GM23338 (cell line): ENCODE data around the gene KDM4B. TPM values are rescaled to one million over a fixed set of nuclear protein-coding genes. Genes with fewer than 3 reads are reported as not detected.
A peak's percentile ranks its signal among the peaks of the same experiment; 100 is the strongest.

Experiments
- ATAC-seq: fragments of 200-7000 bp; cut with Tn5 transposase; 3 replicates; pipeline ENCODE4 v1.9.1; 2020
- DNase-seq: peaks from one replicate; pipeline ENCODE4 v3.0.0-alpha.2; 2015; ENCODE audit warnings: low spot score
- H2AFZ ChIP-seq: fragments of 200-600 bp; sonication (generic); 2 replicates; pipeline ENCODE4 v1.8.0; 2016; ENCODE audit warnings: antibody characterized with exemption, mild to moderate bottlenecking, moderate library complexity
- H3F3A ChIP-seq: fragments of 200-600 bp; sonication (generic); replicated peaks from 2 replicates; pipeline ENCODE4 v1.8.0; 2017; ENCODE audit warnings: antibody characterized with exemption, mixed run types, low read depth
- H3K27ac ChIP-seq: fragments of 200-600 bp; sonication (generic); 2 replicates; pipeline ENCODE4 v1.6.1; 2016; ENCODE audit warnings: low read depth
- H3K27me3 ChIP-seq: fragments of 200-600 bp; sonication (generic); 2 replicates; pipeline ENCODE4 v1.8.0; 2016; ENCODE audit warnings: mild to moderate bottlenecking, mixed run types, moderate library complexity; ENCODE audit not compliant: insufficient read depth
- H3K36me3 ChIP-seq: fragments of 200-600 bp; sonication (generic); 2 replicates; pipeline ENCODE4 v1.8.0; 2016; ENCODE audit warnings: mild to moderate bottlenecking; ENCODE audit not compliant: insufficient read depth
- H3K4me1 ChIP-seq: fragments of 200-600 bp; sonication (generic); 2 replicates; pipeline ENCODE4 v1.8.0; 2016; ENCODE audit warnings: mild to moderate bottlenecking, moderate library complexity; ENCODE audit not compliant: insufficient read depth
- H3K4me2 ChIP-seq: fragments of 200-600 bp; sonication (generic); 2 replicates; pipeline ENCODE4 v1.7.1; 2017; ENCODE audit warnings: mixed run types
- H3K4me3 ChIP-seq: fragments of 200-600 bp; sonication (generic); 2 replicates; pipeline ENCODE4 v1.6.1; 2016; ENCODE audit warnings: mixed run types
- H3K79me2 ChIP-seq: fragments of 200-600 bp; sonication (generic); replicated peaks from 2 replicates; pipeline ENCODE4 v1.8.0; 2017; ENCODE audit warnings: mild to moderate bottlenecking; ENCODE audit not compliant: insufficient read depth
- H3K9me2 ChIP-seq: fragments of 200-600 bp; sonication (generic); 2 replicates; pipeline ENCODE4 v1.8.0; 2017; ENCODE audit not compliant: insufficient read depth
- H4K20me1 ChIP-seq: fragments of 200-600 bp; sonication (generic); replicated peaks from 2 replicates; pipeline ENCODE4 v1.8.0; 2017; ENCODE audit warnings: mild to moderate bottlenecking; ENCODE audit not compliant: insufficient read depth
- H3K27ac Mint-ChIP-seq: 2 replicates; pipeline ENCODE4 v1.8.0; 2020; ENCODE audit warnings: inconsistent platforms, mild to moderate bottlenecking, moderate library complexity, mixed read lengths
- H3K27me3 Mint-ChIP-seq: 3 replicates; pipeline ENCODE4 v1.8.0; 2022; ENCODE audit warnings: low read depth, mild to moderate bottlenecking, moderate library complexity, mixed read lengths, inconsistent platforms; ENCODE audit not compliant: insufficient read depth, poor library complexity
- H3K36me3 Mint-ChIP-seq: 3 replicates; pipeline ENCODE4 v1.8.0; 2021; ENCODE audit warnings: low read depth, mild to moderate bottlenecking, inconsistent platforms, moderate library complexity, mixed read lengths
- H3K4me1 Mint-ChIP-seq: 3 replicates; pipeline ENCODE4 v1.8.0; 2020; ENCODE audit warnings: mild to moderate bottlenecking, inconsistent platforms, mixed read lengths
- H3K4me3 Mint-ChIP-seq: 3 replicates; pipeline ENCODE4 v1.8.0; 2021; ENCODE audit warnings: moderate library complexity, mild to moderate bottlenecking, inconsistent platforms, mixed read lengths
- H3K9me3 Mint-ChIP-seq: 3 replicates; pipeline ENCODE4 v1.8.0; 2020; ENCODE audit warnings: moderate library complexity, mild to moderate bottlenecking, inconsistent platforms, mixed read lengths
- CREB1 ChIP-seq: fragments of 250-450 bp; sonication (Bioruptor Pico); IDR thresholded peaks from 2 replicates; pipeline ENCODE4 v1.5.0; 2020; ENCODE audit warnings: low read depth, mild to moderate bottlenecking, moderate library complexity
- EZH2 ChIP-seq: fragments of 200-600 bp; sonication (generic); IDR thresholded peaks from one replicate; pipeline ENCODE4 v1.8.0; 2017; ENCODE audit warnings: antibody characterized with exemption, mild to moderate bottlenecking, low read depth; ENCODE audit not compliant: unreplicated experiment
- EZH2phosphoT487 ChIP-seq: fragments of 200-600 bp; sonication (generic); IDR thresholded peaks from one replicate; pipeline ENCODE4 v1.8.1; 2018; ENCODE audit warnings: antibody characterized with exemption; ENCODE audit not compliant: unreplicated experiment
- JUNB ChIP-seq: IDR thresholded peaks from one replicate; pipeline ENCODE4 v1.6.1; 2016; ENCODE audit warnings: antibody characterized with exemption; ENCODE audit not compliant: unreplicated experiment
- NANOG ChIP-seq: IDR thresholded peaks from 2 replicates; pipeline ENCODE4 v1.6.1; 2016; ENCODE audit warnings: antibody characterized with exemption, borderline replicate concordance
- POLR2AphosphoS5 ChIP-seq: IDR thresholded peaks from 2 replicates; pipeline ENCODE4 v1.6.1; 2016; ENCODE audit warnings: antibody characterized with exemption, low read depth
- STAT1 ChIP-seq: IDR thresholded peaks from one replicate; pipeline ENCODE4 v1.6.1; 2016; ENCODE audit warnings: antibody characterized with exemption; ENCODE audit not compliant: unreplicated experiment
- ZNF114 ChIP-seq: fragments of 250-450 bp; sonication (Bioruptor Pico); IDR thresholded peaks from 2 replicates; pipeline ENCODE4 v1.5.0; 2020; ENCODE audit warnings: mild to moderate bottlenecking, moderate library complexity
- ZNF331 ChIP-seq: fragments of 250-450 bp; sonication (Bioruptor Pico); IDR thresholded peaks from 2 replicates; pipeline ENCODE4 v1.5.0; 2020; ENCODE audit warnings: low read depth, mild to moderate bottlenecking, moderate library complexity
- polyA plus RNA-seq: library from polyadenylated mRNA; unstranded; fragments of >200 nt; fragmentation: Nextera tagmentation; extraction: Ambion mirVana; gene quantifications from 2 replicates; pipeline ENCODE4 v1.2.1, GENCODE V29; 2016
- total RNA-seq: library from RNA; depleted of rRNA; stranded (reverse); fragments of >200 nt; shearing (Covaris generic); gene quantifications from 2 replicates; pipeline ENCODE4 v1.2.3, GENCODE V29; 2014
- TF ChIP-seq, protein P1 (sequence below): fragments of 250-450 bp; sonication (Bioruptor Pico); IDR thresholded peaks from 2 replicates; pipeline ENCODE4 v1.5.0; 2020; ENCODE audit warnings: mild to moderate bottlenecking, moderate library complexity
- TF ChIP-seq, protein P2 (sequence below), 2 experiments: fragments of 200-600 bp in 1 of 2; sonication (generic) in 1 of 2; conservative IDR thresholded peaks; 2 replicates each; pipeline versions ENCODE4 v1.5.1 to v1.6.1; 2016 to 2017; ENCODE audit warnings: antibody characterized with exemption in 2 of 2, low read depth in 2 of 2, mild to moderate bottlenecking in 2 of 2, moderate library complexity in 1 of 2
- TF ChIP-seq, protein P3 (sequence below): IDR thresholded peaks from one replicate; pipeline ENCODE4 v1.6.1; 2018; ENCODE audit warnings: antibody characterized with exemption; ENCODE audit not compliant: unreplicated experiment
- TF ChIP-seq, protein P4 (sequence below): IDR thresholded peaks from 2 replicates; pipeline ENCODE4 v1.6.1; 2016; ENCODE audit warnings: antibody characterized with exemption

Gene KDM4B
- total and polyA plus RNA-seq, 2 experiments from 2014 or later = 9.1 to 27.6 TPM

DNA sequence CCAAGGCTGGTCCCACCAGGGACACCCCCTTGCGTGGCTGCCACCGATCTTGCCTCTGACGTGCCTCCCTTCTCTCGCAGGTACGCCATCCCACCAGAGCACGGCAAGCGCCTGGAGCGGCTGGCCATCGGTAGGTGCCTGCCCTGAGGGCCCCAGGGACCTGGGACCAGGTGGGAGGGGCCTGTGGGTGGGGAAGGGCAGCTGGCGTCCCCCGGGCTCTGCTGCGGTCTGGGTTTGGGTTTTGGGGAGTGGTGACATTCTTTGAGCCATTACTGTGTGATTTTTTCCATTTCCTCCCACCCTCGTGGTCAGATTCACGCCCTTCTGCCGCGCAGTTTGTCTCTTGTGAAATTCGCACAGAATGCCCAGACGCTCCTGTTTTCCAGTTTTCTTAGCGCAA is 102.0 kb downstream of the KDM4B start:
- no peaks in the 10 kb centered on the region for H3K79me2 ChIP-seq
- H3K9me3 Mint-ChIP-seq = no peaks in the 10 kb centered on the region
- TF ChIP-seq, protein P1, sequence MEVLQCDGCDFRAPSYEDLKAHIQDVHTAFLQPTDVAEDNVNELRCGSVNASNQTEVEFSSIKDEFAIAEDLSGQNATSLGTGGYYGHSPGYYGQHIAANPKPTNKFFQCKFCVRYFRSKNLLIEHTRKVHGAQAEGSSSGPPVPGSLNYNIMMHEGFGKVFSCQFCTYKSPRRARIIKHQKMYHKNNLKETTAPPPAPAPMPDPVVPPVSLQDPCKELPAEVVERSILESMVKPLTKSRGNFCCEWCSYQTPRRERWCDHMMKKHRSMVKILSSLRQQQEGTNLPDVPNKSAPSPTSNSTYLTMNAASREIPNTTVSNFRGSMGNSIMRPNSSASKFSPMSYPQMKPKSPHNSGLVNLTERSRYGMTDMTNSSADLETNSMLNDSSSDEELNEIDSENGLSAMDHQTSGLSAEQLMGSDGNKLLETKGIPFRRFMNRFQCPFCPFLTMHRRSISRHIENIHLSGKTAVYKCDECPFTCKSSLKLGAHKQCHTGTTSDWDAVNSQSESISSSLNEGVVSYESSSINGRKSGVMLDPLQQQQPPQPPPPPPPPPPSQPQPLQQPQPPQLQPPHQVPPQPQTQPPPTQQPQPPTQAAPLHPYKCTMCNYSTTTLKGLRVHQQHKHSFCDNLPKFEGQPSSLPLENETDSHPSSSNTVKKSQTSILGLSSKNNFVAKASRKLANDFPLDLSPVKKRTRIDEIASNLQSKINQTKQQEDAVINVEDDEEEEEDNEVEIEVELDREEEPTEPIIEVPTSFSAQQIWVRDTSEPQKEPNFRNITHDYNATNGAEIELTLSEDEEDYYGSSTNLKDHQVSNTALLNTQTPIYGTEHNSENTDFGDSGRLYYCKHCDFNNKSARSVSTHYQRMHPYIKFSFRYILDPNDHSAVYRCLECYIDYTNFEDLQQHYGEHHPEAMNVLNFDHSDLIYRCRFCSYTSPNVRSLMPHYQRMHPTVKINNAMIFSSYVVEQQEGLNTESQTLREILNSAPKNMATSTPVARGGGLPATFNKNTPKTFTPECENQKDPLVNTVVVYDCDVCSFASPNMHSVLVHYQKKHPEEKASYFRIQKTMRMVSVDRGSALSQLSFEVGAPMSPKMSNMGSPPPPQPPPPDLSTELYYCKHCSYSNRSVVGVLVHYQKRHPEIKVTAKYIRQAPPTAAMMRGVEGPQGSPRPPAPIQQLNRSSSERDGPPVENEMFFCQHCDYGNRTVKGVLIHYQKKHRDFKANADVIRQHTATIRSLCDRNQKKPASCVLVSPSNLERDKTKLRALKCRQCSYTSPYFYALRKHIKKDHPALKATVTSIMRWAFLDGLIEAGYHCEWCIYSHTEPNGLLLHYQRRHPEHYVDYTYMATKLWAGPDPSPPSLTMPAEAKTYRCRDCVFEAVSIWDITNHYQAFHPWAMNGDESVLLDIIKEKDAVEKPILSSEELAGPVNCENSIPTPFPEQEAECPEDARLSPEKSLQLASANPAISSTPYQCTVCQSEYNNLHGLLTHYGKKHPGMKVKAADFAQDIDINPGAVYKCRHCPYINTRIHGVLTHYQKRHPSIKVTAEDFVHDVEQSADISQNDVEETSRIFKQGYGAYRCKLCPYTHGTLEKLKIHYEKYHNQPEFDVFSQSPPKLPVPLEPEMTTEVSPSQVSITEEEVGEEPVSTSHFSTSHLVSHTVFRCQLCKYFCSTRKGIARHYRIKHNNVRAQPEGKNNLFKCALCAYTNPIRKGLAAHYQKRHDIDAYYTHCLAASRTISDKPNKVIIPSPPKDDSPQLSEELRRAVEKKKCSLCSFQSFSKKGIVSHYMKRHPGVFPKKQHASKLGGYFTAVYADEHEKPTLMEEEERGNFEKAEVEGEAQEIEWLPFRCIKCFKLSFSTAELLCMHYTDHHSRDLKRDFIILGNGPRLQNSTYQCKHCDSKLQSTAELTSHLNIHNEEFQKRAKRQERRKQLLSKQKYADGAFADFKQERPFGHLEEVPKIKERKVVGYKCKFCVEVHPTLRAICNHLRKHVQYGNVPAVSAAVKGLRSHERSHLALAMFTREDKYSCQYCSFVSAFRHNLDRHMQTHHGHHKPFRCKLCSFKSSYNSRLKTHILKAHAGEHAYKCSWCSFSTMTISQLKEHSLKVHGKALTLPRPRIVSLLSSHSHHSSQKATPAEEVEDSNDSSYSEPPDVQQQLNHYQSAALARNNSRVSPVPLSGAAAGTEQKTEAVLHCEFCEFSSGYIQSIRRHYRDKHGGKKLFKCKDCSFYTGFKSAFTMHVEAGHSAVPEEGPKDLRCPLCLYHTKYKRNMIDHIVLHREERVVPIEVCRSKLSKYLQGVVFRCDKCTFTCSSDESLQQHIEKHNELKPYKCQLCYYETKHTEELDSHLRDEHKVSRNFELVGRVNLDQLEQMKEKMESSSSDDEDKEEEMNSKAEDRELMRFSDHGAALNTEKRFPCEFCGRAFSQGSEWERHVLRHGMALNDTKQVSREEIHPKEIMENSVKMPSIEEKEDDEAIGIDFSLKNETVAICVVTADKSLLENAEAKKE (CRISPR knock-in tag) = no peak
- no peak for TF ChIP-seq NANOG
- TF ChIP-seq CREB1 (CRISPR knock-in tag) = no peak
- TF ChIP-seq, protein P2, sequence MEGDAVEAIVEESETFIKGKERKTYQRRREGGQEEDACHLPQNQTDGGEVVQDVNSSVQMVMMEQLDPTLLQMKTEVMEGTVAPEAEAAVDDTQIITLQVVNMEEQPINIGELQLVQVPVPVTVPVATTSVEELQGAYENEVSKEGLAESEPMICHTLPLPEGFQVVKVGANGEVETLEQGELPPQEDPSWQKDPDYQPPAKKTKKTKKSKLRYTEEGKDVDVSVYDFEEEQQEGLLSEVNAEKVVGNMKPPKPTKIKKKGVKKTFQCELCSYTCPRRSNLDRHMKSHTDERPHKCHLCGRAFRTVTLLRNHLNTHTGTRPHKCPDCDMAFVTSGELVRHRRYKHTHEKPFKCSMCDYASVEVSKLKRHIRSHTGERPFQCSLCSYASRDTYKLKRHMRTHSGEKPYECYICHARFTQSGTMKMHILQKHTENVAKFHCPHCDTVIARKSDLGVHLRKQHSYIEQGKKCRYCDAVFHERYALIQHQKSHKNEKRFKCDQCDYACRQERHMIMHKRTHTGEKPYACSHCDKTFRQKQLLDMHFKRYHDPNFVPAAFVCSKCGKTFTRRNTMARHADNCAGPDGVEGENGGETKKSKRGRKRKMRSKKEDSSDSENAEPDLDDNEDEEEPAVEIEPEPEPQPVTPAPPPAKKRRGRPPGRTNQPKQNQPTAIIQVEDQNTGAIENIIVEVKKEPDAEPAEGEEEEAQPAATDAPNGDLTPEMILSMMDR (conservative IDR thresholded peaks at IDR 0.05; ENCODE audit: low read depth in 2 of 2) = no peak
- TF ChIP-seq ZNF331 (CRISPR knock-in tag) = no peak
- no peak for TF ChIP-seq STAT1
- no peak for TF ChIP-seq EZH2
- TF ChIP-seq, protein P3, sequence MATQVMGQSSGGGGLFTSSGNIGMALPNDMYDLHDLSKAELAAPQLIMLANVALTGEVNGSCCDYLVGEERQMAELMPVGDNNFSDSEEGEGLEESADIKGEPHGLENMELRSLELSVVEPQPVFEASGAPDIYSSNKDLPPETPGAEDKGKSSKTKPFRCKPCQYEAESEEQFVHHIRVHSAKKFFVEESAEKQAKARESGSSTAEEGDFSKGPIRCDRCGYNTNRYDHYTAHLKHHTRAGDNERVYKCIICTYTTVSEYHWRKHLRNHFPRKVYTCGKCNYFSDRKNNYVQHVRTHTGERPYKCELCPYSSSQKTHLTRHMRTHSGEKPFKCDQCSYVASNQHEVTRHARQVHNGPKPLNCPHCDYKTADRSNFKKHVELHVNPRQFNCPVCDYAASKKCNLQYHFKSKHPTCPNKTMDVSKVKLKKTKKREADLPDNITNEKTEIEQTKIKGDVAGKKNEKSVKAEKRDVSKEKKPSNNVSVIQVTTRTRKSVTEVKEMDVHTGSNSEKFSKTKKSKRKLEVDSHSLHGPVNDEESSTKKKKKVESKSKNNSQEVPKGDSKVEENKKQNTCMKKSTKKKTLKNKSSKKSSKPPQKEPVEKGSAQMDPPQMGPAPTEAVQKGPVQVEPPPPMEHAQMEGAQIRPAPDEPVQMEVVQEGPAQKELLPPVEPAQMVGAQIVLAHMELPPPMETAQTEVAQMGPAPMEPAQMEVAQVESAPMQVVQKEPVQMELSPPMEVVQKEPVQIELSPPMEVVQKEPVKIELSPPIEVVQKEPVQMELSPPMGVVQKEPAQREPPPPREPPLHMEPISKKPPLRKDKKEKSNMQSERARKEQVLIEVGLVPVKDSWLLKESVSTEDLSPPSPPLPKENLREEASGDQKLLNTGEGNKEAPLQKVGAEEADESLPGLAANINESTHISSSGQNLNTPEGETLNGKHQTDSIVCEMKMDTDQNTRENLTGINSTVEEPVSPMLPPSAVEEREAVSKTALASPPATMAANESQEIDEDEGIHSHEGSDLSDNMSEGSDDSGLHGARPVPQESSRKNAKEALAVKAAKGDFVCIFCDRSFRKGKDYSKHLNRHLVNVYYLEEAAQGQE = no peak
- no peak for TF ChIP-seq EZH2phosphoT487
- TF ChIP-seq POLR2AphosphoS5 = no peak
- no peak for TF ChIP-seq JUNB
- TF ChIP-seq, protein P4, sequence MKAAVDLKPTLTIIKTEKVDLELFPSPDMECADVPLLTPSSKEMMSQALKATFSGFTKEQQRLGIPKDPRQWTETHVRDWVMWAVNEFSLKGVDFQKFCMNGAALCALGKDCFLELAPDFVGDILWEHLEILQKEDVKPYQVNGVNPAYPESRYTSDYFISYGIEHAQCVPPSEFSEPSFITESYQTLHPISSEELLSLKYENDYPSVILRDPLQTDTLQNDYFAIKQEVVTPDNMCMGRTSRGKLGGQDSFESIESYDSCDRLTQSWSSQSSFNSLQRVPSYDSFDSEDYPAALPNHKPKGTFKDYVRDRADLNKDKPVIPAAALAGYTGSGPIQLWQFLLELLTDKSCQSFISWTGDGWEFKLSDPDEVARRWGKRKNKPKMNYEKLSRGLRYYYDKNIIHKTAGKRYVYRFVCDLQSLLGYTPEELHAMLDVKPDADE = no peak
- no peak for TF ChIP-seq ZNF114 (CRISPR knock-in tag)
- ATAC-seq = no peak
- H3K4me3 Mint-ChIP-seq = no peak overlapping the region; the same call in 2 of the 3 replicates
- no peak overlapping the region for H3K27ac ChIP-seq
- peaks cover 3% of the 10 kb centered on the region; the same call in 2 of the 3 replicates for H3K36me3 Mint-ChIP-seq
- peaks cover 27% of the 10 kb centered on the region for H3K4me1 ChIP-seq
- no peaks in the 10 kb centered on the region for H3K27me3 ChIP-seq
- no peak for DNase-seq
- no peaks in the 10 kb centered on the region for H3K9me2 ChIP-seq
- peaks cover 11% of the 10 kb centered on the region for H3K27me3 Mint-ChIP-seq
- H3F3A ChIP-seq = peaks cover 7% of the 10 kb centered on the region; the same call in 1 of the 2 replicates
- no peak overlapping the region for H3K4me3 ChIP-seq
- peak overlapping the region; percentile 77 for H3K27ac Mint-ChIP-seq
- no peak overlapping the region for H3K4me2 ChIP-seq
- no peak overlapping the region for H2AFZ ChIP-seq
- no peaks in the 10 kb centered on the region for H3K36me3 ChIP-seq
- H4K20me1 ChIP-seq = peaks cover 10% of the 10 kb centered on the region; the same call in 1 of the 2 replicates
- H3K4me1 Mint-ChIP-seq = peaks cover 34% of the 10 kb centered on the region
